H9 (cell line): ENCODE data around the gene MAZ. TPM values are rescaled to one million over a fixed set of nuclear protein-coding genes. Genes with fewer than 3 reads are reported as not detected.

ENCODE experiments used
- DNase-seq: peaks from one replicate; pipeline ENCODE4 v3.0.0-alpha.2; 2017
- H2AFZ ChIP-seq: one replicate; pipeline ENCODE4 v1.6.1; 2013; ENCODE audit warnings: mild to moderate bottlenecking, low read length, control low read depth, moderate library complexity
- H2AK5ac ChIP-seq: 2 replicates; pipeline ENCODE4 v1.6.1; 2013; ENCODE audit warnings: low read length, control low read depth, mixed read lengths; ENCODE audit not compliant: insufficient read length
- H2BK120ac ChIP-seq: one replicate; pipeline ENCODE4 v1.6.1; 2013; ENCODE audit warnings: low read depth, mild to moderate bottlenecking, low read length, control low read depth, inconsistent platforms; ENCODE audit not compliant: poor library complexity, severe bottlenecking
- H2BK12ac ChIP-seq: 2 replicates; pipeline ENCODE4 v1.6.1; 2013; ENCODE audit warnings: low read length, control low read depth, mixed read lengths, low read depth; ENCODE audit not compliant: insufficient read length
- H2BK15ac ChIP-seq: 2 replicates; pipeline ENCODE4 v1.6.1; 2013; ENCODE audit warnings: low read depth, low read length, control low read depth
- H2BK20ac ChIP-seq: one replicate; pipeline ENCODE4 v1.6.1; 2013; ENCODE audit warnings: low read depth, mild to moderate bottlenecking, low read length, control low read depth, inconsistent platforms; ENCODE audit not compliant: poor library complexity, severe bottlenecking
- H2BK5ac ChIP-seq: 2 replicates; pipeline ENCODE4 v1.6.1; 2013; ENCODE audit warnings: low read length, control low read depth, mixed read lengths; ENCODE audit not compliant: insufficient read length
- H3K14ac ChIP-seq: 2 replicates; pipeline ENCODE4 v1.6.1; 2013; ENCODE audit warnings: low read length, control low read depth; ENCODE audit not compliant: insufficient read depth
- H3K18ac ChIP-seq: 2 replicates; pipeline ENCODE4 v1.6.1; 2013; ENCODE audit warnings: low read depth, mild to moderate bottlenecking, mixed read lengths, low read length, control low read depth; ENCODE audit not compliant: insufficient read length
- H3K23ac ChIP-seq: 2 replicates; pipeline ENCODE4 v1.6.1; 2013; ENCODE audit warnings: low read length, control low read depth, mixed read lengths, low read depth; ENCODE audit not compliant: insufficient read length
- H3K23me2 ChIP-seq: 2 replicates; pipeline ENCODE4 v1.6.1; 2013; ENCODE audit warnings: low read depth, mild to moderate bottlenecking, mixed read lengths, low read length, control low read depth; ENCODE audit not compliant: insufficient read length, poor library complexity, severe bottlenecking
- H3K27ac ChIP-seq: 2 replicates; pipeline ENCODE4 v1.5.1; 2013; ENCODE audit warnings: low read length, control low read depth, mixed read lengths, low read depth; ENCODE audit not compliant: insufficient read length
- H3K27me3 ChIP-seq: 2 replicates; pipeline ENCODE4 v1.6.1; 2013; ENCODE audit warnings: low read length, control low read depth, inconsistent platforms; ENCODE audit not compliant: insufficient read depth
- H3K4ac ChIP-seq: 2 replicates; pipeline ENCODE4 v1.6.1; 2013; ENCODE audit warnings: low read depth, mild to moderate bottlenecking, control low read depth, inconsistent platforms, low read length, moderate library complexity
- H3K4me1 ChIP-seq: 2 replicates; pipeline ENCODE4 v1.6.1; 2013; ENCODE audit warnings: low read length, control low read depth, inconsistent platforms; ENCODE audit not compliant: insufficient read depth
- H3K4me2 ChIP-seq: 2 replicates; pipeline ENCODE4 v1.6.1; 2013; ENCODE audit warnings: low read length, control low read depth, mixed read lengths; ENCODE audit not compliant: insufficient read length, insufficient read depth
- H3K56ac ChIP-seq: 2 replicates; pipeline ENCODE4 v1.6.1; 2013; ENCODE audit warnings: low read depth, mild to moderate bottlenecking, mixed read lengths, low read length, control low read depth; ENCODE audit not compliant: insufficient read length
- H3K79me1 ChIP-seq: 2 replicates; pipeline ENCODE4 v1.6.1; 2013; ENCODE audit warnings: low read depth, mild to moderate bottlenecking, moderate library complexity, low read length, control low read depth, inconsistent platforms; ENCODE audit not compliant: insufficient read depth, poor library complexity, severe bottlenecking
- H3K79me2 ChIP-seq: 2 replicates; pipeline ENCODE4 v1.6.1; 2013; ENCODE audit warnings: low read length, control low read depth, inconsistent platforms; ENCODE audit not compliant: insufficient read depth
- H3K9ac ChIP-seq: 2 replicates; pipeline ENCODE4 v1.6.1; 2013; ENCODE audit warnings: low read length, control low read depth, mixed read lengths; ENCODE audit not compliant: insufficient read length; ENCODE audit errors: extremely low read depth
- H3K9me3 ChIP-seq: one replicate; pipeline ENCODE4 v1.6.1; 2013; ENCODE audit warnings: low read depth, low read length, inconsistent platforms; ENCODE audit not compliant: control insufficient read depth
- H3T11ph ChIP-seq: one replicate; pipeline ENCODE4 v1.6.1; 2013; ENCODE audit warnings: mild to moderate bottlenecking, low read length, control low read depth, inconsistent platforms
- H4K20me1 ChIP-seq: one replicate; pipeline ENCODE4 v1.6.1; 2013; ENCODE audit not compliant: control insufficient read depth, insufficient read length, insufficient read depth
- H4K5ac ChIP-seq: 2 replicates; pipeline ENCODE4 v1.6.1; 2013; ENCODE audit warnings: low read depth, mild to moderate bottlenecking, mixed read lengths, low read length, control low read depth; ENCODE audit not compliant: insufficient read length
- H4K8ac ChIP-seq: replicated peaks from 2 replicates; pipeline ENCODE4 v1.6.1; 2013; ENCODE audit warnings: low read length, control low read depth, mixed read lengths, low read depth; ENCODE audit not compliant: insufficient read length
- H4K91ac ChIP-seq: 2 replicates; pipeline ENCODE4 v1.6.1; 2013; ENCODE audit warnings: low read depth, mild to moderate bottlenecking, moderate library complexity, mixed read lengths, low read length, control low read depth; ENCODE audit not compliant: insufficient read length
- H3K27ac Mint-ChIP-seq, 3 experiments: 2 replicates in 2 of 3; 3 replicates in 1 of 3; pipeline ENCODE4 v1.8.0; 2020 to 2021; ENCODE audit warnings: mixed read lengths in 3 of 3, mild to moderate bottlenecking in 1 of 3, moderate library complexity in 1 of 3
- H3K27me3 Mint-ChIP-seq: 2 replicates; pipeline ENCODE4 v1.8.0; 2021; ENCODE audit warnings: low read depth, mild to moderate bottlenecking, moderate library complexity, mixed read lengths
- H3K36me3 Mint-ChIP-seq, 3 experiments: 2 replicates in 2 of 3; 3 replicates in 1 of 3; pipeline ENCODE4 v1.8.0; 2020 to 2021; ENCODE audit warnings: low read depth in 3 of 3, mixed read lengths in 3 of 3; ENCODE audit not compliant: insufficient read depth in 1 of 3
- H3K4me1 Mint-ChIP-seq, 2 experiments: 2 replicates each; pipeline ENCODE4 v1.8.0; 2020; ENCODE audit warnings: mixed read lengths in 2 of 2
- H3K4me3 Mint-ChIP-seq, 2 experiments: 2 replicates in 1 of 2; 3 replicates in 1 of 2; pipeline ENCODE4 v1.8.0; 2020 to 2021; ENCODE audit warnings: mild to moderate bottlenecking in 2 of 2, mixed read lengths in 2 of 2, moderate library complexity in 1 of 2
- H3K9me3 Mint-ChIP-seq, 2 experiments: 2 replicates in 1 of 2; 3 replicates in 1 of 2; pipeline ENCODE4 v1.8.0; 2020; ENCODE audit warnings: mild to moderate bottlenecking in 2 of 2, mixed read lengths in 2 of 2, moderate library complexity in 1 of 2
- CTCF ChIP-seq: fragments of 200-600 bp; sonication (generic); conservative IDR thresholded peaks from 3 replicates; pipeline ENCODE4 v1.8.0; 2021; ENCODE audit warnings: antibody characterized with exemption, mild to moderate bottlenecking
- whole genome bisulfite sequencing: extraction: QIAGEN DNeasy Blood & Tissue Kit; methylation state at CpG from one replicate; pipeline ENCODE4 v1.1.7; 2013; ENCODE audit warnings: missing lambda C conversion rate, low lambda C conversion rate, mixed read lengths; ENCODE audit not compliant: insufficient read length; ENCODE audit errors: extremely low coverage; 5-methylcytosine and 5-hydroxymethylcytosine counted together
- total RNA-seq: library from RNA; stranded (reverse); gene quantifications from 2 replicates; pipeline ENCODE4 v1.2.1, GENCODE V29; 2021

MAZ gene
- total RNA-seq, 1 experiment from 2014 or later = 412 TPM

GRCh38 chr16:29858974-29859373 is 52.6 kb downstream of the MAZ start:
- no peaks in the 10 kb centered on the region for H3K27me3 ChIP-seq

More at GRCh38 chr16:29858974-29859373, 52.6 kb downstream of the MAZ start:
- Histone ChIP-seq H3K79me2 (no peaks in the 10 kb centered on the region), H3K18ac (no peak overlapping the region), H3K14ac (no peak overlapping the region), H4K20me1 (no peaks in the 10 kb centered on the region), H2BK20ac (no peak overlapping the region), H3K9me3 (no peaks in the 10 kb centered on the region), H2BK15ac (no peak overlapping the region), H3K56ac (no peak overlapping the region), H2BK12ac (no peak overlapping the region), H3K23me2 (peaks cover 9% of the 10 kb centered on the region), H2AK5ac (no peak overlapping the region), H3K4me1 (no peaks in the 10 kb centered on the region; the same call in 1 of the 2 replicates), H3K4ac (no peak overlapping the region), H3K23ac (no peak overlapping the region), H2BK120ac (no peak overlapping the region), H3K4me2 (no peak overlapping the region), H3K27ac (no peak overlapping the region), H4K8ac (no peak overlapping the region), H2BK5ac (no peak overlapping the region), H2AFZ (no peak overlapping the region), H4K5ac (no peak overlapping the region), H3K79me1 (peaks cover 8% of the 10 kb centered on the region), H4K91ac (no peak overlapping the region), H3K9ac (no peak overlapping the region), H3T11ph (no peak overlapping the region)
- WGBS = no CpG with 5 or more reads among the region's 19 CpGs
- Mint-ChIP-seq H3K27me3 (no peaks in the 10 kb centered on the region), H3K27ac (no peak overlapping the region), H3K36me3 (peaks cover 17 to 33% (median 31%) of the 10 kb centered on the region in 3 experiments; a peak in 6 of 7 replicates), H3K4me1 (peaks cover 9 to 14% of the 10 kb centered on the region in 2 experiments), H3K9me3 (no peaks in the 10 kb centered on the region), H3K4me3 (no peak overlapping the region)
- no peak for TF ChIP-seq CTCF
- DNase-seq = no peak
